H7 (cell line): ENCODE data around the gene RMDN2. TPM values are rescaled to one million over a fixed set of nuclear protein-coding genes. Genes with fewer than 3 reads are reported as not detected.
"Not testable (repeated sequence)": the region's sequence is repeated elsewhere in the genome, so short reads cannot be mapped to it uniquely, and the experiment has no call there.

Experiments used
- DNase-seq: peaks from one replicate; pipeline ENCODE4 v3.0.0; 2012
- H3K27me3 ChIP-seq: 2 replicates; pipeline ENCODE4 v1.6.0; 2011; ENCODE audit warnings: mild to moderate bottlenecking, low read length; ENCODE audit not compliant: control insufficient read depth, insufficient read depth
- H3K36me3 ChIP-seq: replicated peaks from 2 replicates; pipeline ENCODE4 v1.5.1; 2011; ENCODE audit warnings: low read length; ENCODE audit not compliant: control insufficient read depth, insufficient read depth
- H3K4me3 ChIP-seq: 2 replicates; pipeline ENCODE4 v1.5.1; 2011; ENCODE audit warnings: low read depth, mild to moderate bottlenecking, control low read depth, low read length, moderate library complexity; ENCODE audit not compliant: insufficient read depth
- total RNA-seq: library from RNA; depleted of rRNA; stranded (reverse); fragments of >200 nt; shearing (Covaris generic); gene quantifications from 2 replicates; pipeline ENCODE4 v1.2.3, GENCODE V29; 2014

Gene RMDN2
- total RNA-seq, 1 experiment from 2014 or later, result 1.8 TPM

GRCh38 chr2:38017836-38018235 lies 92.7 kb downstream of the RMDN2 start:
- Histone ChIP-seq H3K27me3 (no peaks in the 10 kb centered on the region), H3K36me3 (no peaks in the 10 kb centered on the region), H3K4me3 (no peak overlapping the region)
- DNase-seq, result no peak

GRCh38 chr2:38020359-38021069 lies 95.4 kb downstream of the RMDN2 start:
- DNase-seq, H3K27me3 ChIP-seq, H3K4me3 ChIP-seq, H3K36me3 ChIP-seq: not testable (repeated sequence)

- Histone ChIP-seq H3K27me3 (no peaks in the 10 kb centered on the region), H3K4me3 (no peak overlapping the region)
Observed at GRCh38 chr2:38021589-38021988, 96.5 kb downstream of the RMDN2 start.

GRCh38 chr2:38026846-38027245 lies 101.8 kb downstream of the RMDN2 start:
- H3K36me3 ChIP-seq, result no peaks in the 10 kb centered on the region
- H3K27me3 ChIP-seq, result no peaks in the 10 kb centered on the region
- DNase-seq, result no peak
- H3K4me3 ChIP-seq, result no peak overlapping the region

More at GRCh38 chr2:38021589-38021988, 96.5 kb downstream of the RMDN2 start:
- no peaks in the 10 kb centered on the region for H3K36me3 ChIP-seq
- DNase-seq, result no peak

- Histone ChIP-seq H3K27me3 (no peaks in the 10 kb centered on the region), H3K4me3 (no peak overlapping the region), H3K36me3 (no peaks in the 10 kb centered on the region)
- DNase-seq, result no peak
Observed at GRCh38 chr2:38028829-38029228, 103.7 kb downstream of the RMDN2 start.

GRCh38 chr2:38029512-38029911 lies 104.4 kb downstream of the RMDN2 start:
- no peak for DNase-seq
- H3K27me3 ChIP-seq, result no peaks in the 10 kb centered on the region
- H3K36me3 ChIP-seq, result no peaks in the 10 kb centered on the region
- H3K4me3 ChIP-seq, result no peak overlapping the region

- Histone ChIP-seq H3K36me3 (no peaks in the 10 kb centered on the region), H3K4me3 (no peak overlapping the region), H3K27me3 (no peaks in the 10 kb centered on the region)
- no peak for DNase-seq
Observed at GRCh38 chr2:38030635-38031355, 105.7 kb downstream of the RMDN2 start.

GRCh38 chr2:38032946-38033345 lies 107.9 kb downstream of the RMDN2 start:
- DNase-seq, result no peak
- Histone ChIP-seq H3K36me3 (no peaks in the 10 kb centered on the region), H3K4me3 (no peak overlapping the region), H3K27me3 (peaks cover 7% of the 10 kb centered on the region)

- DNase-seq, result no peak
- Histone ChIP-seq H3K36me3 (no peaks in the 10 kb centered on the region), H3K4me3 (no peak overlapping the region), H3K27me3 (peaks cover 7% of the 10 kb centered on the region)
Observed at GRCh38 chr2:38033646-38034045, 108.6 kb downstream of the RMDN2 start.

GRCh38 chr2:38035968-38036367 lies 110.9 kb downstream of the RMDN2 start:
- peaks cover 7% of the 10 kb centered on the region for H3K27me3 ChIP-seq
- H3K36me3 ChIP-seq, result no peaks in the 10 kb centered on the region
- DNase-seq, result no peak
- H3K4me3 ChIP-seq, result no peak overlapping the region

GRCh38 chr2:38037325-38037724 lies 112.2 kb downstream of the RMDN2 start:
- no peak for DNase-seq
- Histone ChIP-seq H3K27me3 (peaks cover 7% of the 10 kb centered on the region), H3K36me3 (no peaks in the 10 kb centered on the region), H3K4me3 (no peak overlapping the region)

- Histone ChIP-seq H3K4me3 (peak overlapping the region; percentile 12; the same call in 1 of the 2 replicates), H3K36me3 (no peaks in the 10 kb centered on the region), H3K27me3 (peaks cover 7% of the 10 kb centered on the region)
- DNase-seq, result peak; percentile 74
Observed at GRCh38 chr2:38037757-38038621, 112.9 kb downstream of the RMDN2 start.

GRCh38 chr2:38038682-38039081 lies 113.6 kb downstream of the RMDN2 start:
- H3K27me3 ChIP-seq, result peaks cover 7% of the 10 kb centered on the region
- H3K4me3 ChIP-seq, result no peak overlapping the region
- H3K36me3 ChIP-seq, result no peaks in the 10 kb centered on the region
- DNase-seq, result no peak

- Histone ChIP-seq H3K36me3 (no peaks in the 10 kb centered on the region), H3K4me3 (no peak overlapping the region), H3K27me3 (peaks cover 7% of the 10 kb centered on the region)
- DNase-seq, result no peak
Observed at GRCh38 chr2:38039121-38039910, 114.2 kb downstream of the RMDN2 start.
